Keratinocyte (primary cell): ENCODE data around the gene DLG1. TPM values are rescaled to one million over a fixed set of nuclear protein-coding genes. Genes with fewer than 3 reads are reported as not detected.

Experiments used
- DNase-seq: peaks from one replicate; pipeline ENCODE4 v3.0.0-alpha.2; 2011; ENCODE audit warnings: low read depth, missing footprints, low spot score
- FAIRE-seq: peaks from 2 replicates; lab custom pipeline; 2011; peaks lifted over from hg19 to GRCh38; lab: Jason Lieb, UNC
- H2AFZ ChIP-seq: 2 replicates; pipeline ENCODE4 v1.6.0; 2012; ENCODE audit warnings: low read length, control low read depth, inconsistent platforms; ENCODE audit not compliant: control insufficient read depth
- H3K27ac ChIP-seq: 2 replicates; pipeline ENCODE4 v1.5.1; 2011; ENCODE audit warnings: low read length; ENCODE audit not compliant: control insufficient read depth, insufficient read depth
- H3K27me3 ChIP-seq: 3 replicates; pipeline ENCODE4 v1.6.0; 2011; ENCODE audit warnings: low read length; ENCODE audit not compliant: control insufficient read depth, insufficient read depth; ENCODE audit errors: extremely low read depth
- H3K36me3 ChIP-seq, 2 experiments: 2 replicates in 1 of 2; 3 replicates in 1 of 2; pipeline ENCODE4 v1.5.1; 2011; ENCODE audit warnings: low read length in 2 of 2, mild to moderate bottlenecking in 1 of 2; ENCODE audit not compliant: control insufficient read depth in 2 of 2, insufficient read depth in 2 of 2; ENCODE audit errors: extremely low read depth in 1 of 2
- H3K4me1 ChIP-seq: 3 replicates; pipeline ENCODE4 v1.5.1; 2011; ENCODE audit warnings: low read length; ENCODE audit not compliant: control insufficient read depth, insufficient read depth; ENCODE audit errors: extremely low read depth
- H3K4me2 ChIP-seq: 3 replicates; pipeline ENCODE4 v1.6.0; 2011; ENCODE audit warnings: low read depth, low read length; ENCODE audit not compliant: control insufficient read depth, insufficient read depth; ENCODE audit errors: extremely low read depth
- H3K4me3 ChIP-seq, 3 experiments: fragments of 200-600 bp in 1 of 3; sonication (generic) in 1 of 3; 2 replicates in 2 of 3; 3 replicates in 1 of 3; pipeline ENCODE4 v1.5.1; 2011 to 2016; ENCODE audit warnings: low read length in 3 of 3, mild to moderate bottlenecking in 3 of 3, control low read depth in 2 of 3, inconsistent platforms in 1 of 3, low read depth in 1 of 3, mixed read lengths in 1 of 3, mixed run types in 1 of 3, moderate library complexity in 1 of 3; ENCODE audit not compliant: control insufficient read depth in 2 of 3, insufficient read depth in 2 of 3; ENCODE audit errors: extremely low read depth in 1 of 3
- H3K79me2 ChIP-seq: 2 replicates; pipeline ENCODE4 v1.6.0; 2012; ENCODE audit warnings: low read length; ENCODE audit not compliant: control insufficient read depth, insufficient read depth
- H3K9ac ChIP-seq: 3 replicates; pipeline ENCODE4 v1.6.0; 2011; ENCODE audit warnings: low read length; ENCODE audit not compliant: control insufficient read depth, insufficient read depth; ENCODE audit errors: extremely low read depth
- H3K9me1 ChIP-seq: 3 replicates; pipeline ENCODE4 v1.6.0; 2011; ENCODE audit warnings: low read length; ENCODE audit not compliant: control insufficient read depth, insufficient read depth; ENCODE audit errors: extremely low read depth
- H3K9me3 ChIP-seq: 2 replicates; pipeline ENCODE4 v1.5.1; 2012; ENCODE audit warnings: low read depth, low read length; ENCODE audit not compliant: control insufficient read depth
- H4K20me1 ChIP-seq: 3 replicates; pipeline ENCODE4 v1.6.0; 2011; ENCODE audit warnings: low read length; ENCODE audit not compliant: control insufficient read depth, insufficient read depth; ENCODE audit errors: extremely low read depth
- EZH2 ChIP-seq: IDR thresholded peaks from one replicate; pipeline ENCODE4 v1.6.1; 2012; ENCODE audit warnings: inconsistent platforms, mild to moderate bottlenecking, low read length, moderate library complexity
- dilution Hi-C: fragments of 300-500 bp; cut with MboI; formaldehyde crosslinking; loops from one replicate; pipeline ENCODE4 v1.7.0; 2020; ENCODE audit warnings: low sequenced_read_pairs; ENCODE audit not compliant: extremely low pct_ligation_motif_present
- polyA plus RNA-seq, 5 experiments: library from polyadenylated mRNA; depleted of rRNA in 3 of 5; stranded (reverse) in 3 of 5; stranded (forward) in 1 of 5; unstranded in 1 of 5; fragments of >200 nt; gene quantifications; 1 replicate in 1 of 5; 2 replicates in 3 of 5; 3 replicates in 1 of 5; pipeline versions ENCODE4 v1.2.1 to v1.2.3, GENCODE V29; 2011 to 2012; ENCODE audit warnings: missing spikeins in 2 of 5, low read depth in 1 of 5, low replicate concordance in 1 of 5
- TF ChIP-seq, protein P1 (sequence below), 3 experiments: IDR thresholded peaks in 1 of 3; conservative IDR thresholded peaks in 1 of 3; optimal IDR thresholded peaks in 1 of 3; 2 replicates in 2 of 3; 3 replicates in 1 of 3; pipeline versions ENCODE3 to v1.5.1; 2011; ENCODE audit warnings: low read length in 3 of 3, mild to moderate bottlenecking in 3 of 3, moderate library complexity in 2 of 3, control low read depth in 1 of 3, inconsistent platforms in 1 of 3; ENCODE audit not compliant: insufficient read depth in 2 of 3; ENCODE audit errors: extremely low read depth in 1 of 3

Gene DLG1
- polyA plus RNA-seq, 1 donor (not counting 4 experiments of a cell fraction or from before 2014, with no cell fraction given): 139 TPM

DNA sequence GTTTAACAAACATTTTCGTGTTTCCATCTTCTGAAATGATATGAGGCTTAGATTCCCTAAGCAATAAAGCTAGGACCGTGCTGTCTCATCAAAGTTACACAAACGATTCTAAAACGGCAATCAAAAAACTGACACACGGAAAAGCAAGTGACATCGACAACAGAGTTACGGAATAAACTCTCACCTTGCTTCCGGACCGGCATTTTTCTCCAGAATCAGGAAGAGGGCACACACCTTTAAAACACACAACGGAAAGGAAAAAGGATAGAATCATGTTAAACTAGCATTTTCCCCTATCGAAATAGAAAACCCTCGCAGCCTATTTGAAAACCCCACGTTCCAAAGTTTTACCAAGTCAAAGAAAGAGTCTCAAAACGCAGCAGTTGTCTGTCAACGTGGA lies 1.4 kb downstream of the DLG1 start:
- Histone ChIP-seq H2AFZ (no peak overlapping the region), H3K9me3 (no peaks in the 10 kb centered on the region), H4K20me1 (no peaks in the 10 kb centered on the region), H3K27me3 (no peaks in the 10 kb centered on the region), H3K9me1 (no peaks in the 10 kb centered on the region), H3K36me3 (peaks cover 3 to 20% of the 10 kb centered on the region in 2 experiments), H3K79me2 (peaks cover 73% of the 10 kb centered on the region), H3K4me2 (peak overlapping the region; percentile 50), H3K4me3 (peak overlapping the region; percentile 79 to 86 (median 86)), H3K4me1 (peaks cover 44% of the 10 kb centered on the region), H3K9ac (peak overlapping the region; percentile 85), H3K27ac (peak overlapping the region; percentile 78)
- no peak for DNase-seq
- dilution Hi-C loops: no loop called here
- TF ChIP-seq, protein P1, sequence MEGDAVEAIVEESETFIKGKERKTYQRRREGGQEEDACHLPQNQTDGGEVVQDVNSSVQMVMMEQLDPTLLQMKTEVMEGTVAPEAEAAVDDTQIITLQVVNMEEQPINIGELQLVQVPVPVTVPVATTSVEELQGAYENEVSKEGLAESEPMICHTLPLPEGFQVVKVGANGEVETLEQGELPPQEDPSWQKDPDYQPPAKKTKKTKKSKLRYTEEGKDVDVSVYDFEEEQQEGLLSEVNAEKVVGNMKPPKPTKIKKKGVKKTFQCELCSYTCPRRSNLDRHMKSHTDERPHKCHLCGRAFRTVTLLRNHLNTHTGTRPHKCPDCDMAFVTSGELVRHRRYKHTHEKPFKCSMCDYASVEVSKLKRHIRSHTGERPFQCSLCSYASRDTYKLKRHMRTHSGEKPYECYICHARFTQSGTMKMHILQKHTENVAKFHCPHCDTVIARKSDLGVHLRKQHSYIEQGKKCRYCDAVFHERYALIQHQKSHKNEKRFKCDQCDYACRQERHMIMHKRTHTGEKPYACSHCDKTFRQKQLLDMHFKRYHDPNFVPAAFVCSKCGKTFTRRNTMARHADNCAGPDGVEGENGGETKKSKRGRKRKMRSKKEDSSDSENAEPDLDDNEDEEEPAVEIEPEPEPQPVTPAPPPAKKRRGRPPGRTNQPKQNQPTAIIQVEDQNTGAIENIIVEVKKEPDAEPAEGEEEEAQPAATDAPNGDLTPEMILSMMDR (optimal IDR thresholded peaks at IDR 0.05 in 1 of 3, IDR thresholded peaks at IDR 0.05 in 1 of 3, conservative IDR thresholded peaks at IDR 0.05 in 1 of 3; ENCODE audit: extremely low read depth in 1 of 3, insufficient read depth in 2 of 3, low read length in 3 of 3): no peak
- no peak for TF ChIP-seq EZH2
- no peak for FAIRE-seq

DNA sequence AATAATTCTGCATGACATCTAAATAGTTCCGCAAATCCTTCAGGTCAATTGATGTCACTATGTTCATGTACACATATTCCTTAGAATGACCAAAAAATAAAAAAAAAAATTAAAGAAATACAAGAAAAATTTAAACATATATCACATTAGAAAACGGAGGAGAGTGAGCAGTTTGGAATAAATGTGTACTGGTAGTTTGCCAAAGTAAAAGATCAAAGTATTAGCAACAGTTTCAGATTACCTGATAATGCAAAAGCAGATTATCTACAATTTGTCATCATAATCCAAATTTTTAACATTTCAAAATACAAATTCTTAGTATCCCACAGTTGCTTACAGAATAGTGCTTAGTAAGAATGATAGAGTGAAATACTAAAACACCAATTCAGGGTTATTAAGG lies 1.9 kb downstream of the DLG1 start:
- Histone ChIP-seq H3K9me3 (no peaks in the 10 kb centered on the region), H3K4me2 (peak overlapping the region; percentile 50), H3K9me1 (no peaks in the 10 kb centered on the region), H2AFZ (no peak overlapping the region), H3K27me3 (no peaks in the 10 kb centered on the region), H3K9ac (peak overlapping the region; percentile 85), H3K36me3 (peaks cover 3 to 21% of the 10 kb centered on the region in 2 experiments), H4K20me1 (no peaks in the 10 kb centered on the region), H3K27ac (peak overlapping the region; percentile 78), H3K4me1 (peaks cover 44% of the 10 kb centered on the region), H3K79me2 (peaks cover 77% of the 10 kb centered on the region), H3K4me3 (peak overlapping the region; percentile 79 to 86 (median 86))
- DNase-seq (no peak), FAIRE-seq (no peak)
- dilution Hi-C loops: no loop called here
- no peak for TF ChIP-seq EZH2
- TF ChIP-seq, protein P1 (optimal IDR thresholded peaks at IDR 0.05 in 1 of 3, IDR thresholded peaks at IDR 0.05 in 1 of 3, conservative IDR thresholded peaks at IDR 0.05 in 1 of 3; ENCODE audit: extremely low read depth in 1 of 3, insufficient read depth in 2 of 3, low read length in 3 of 3): no peak
